Stimulated activated CD8-positive, alpha-beta memory T cell treated with anti-CD3 and anti-CD28 coated beads, Interleukin-4, amount 100 ng/mL, for 24 hours (primary cell): ENCODE data around the gene IMPA2.
A peak's percentile ranks its signal among the peaks of the same experiment; 100 is the strongest.
"Not testable (repeated sequence)": the region's sequence is repeated elsewhere in the genome, so short reads cannot be mapped to it uniquely, and the experiment has no call there.

Experiments used
- DNase-seq: peaks from one replicate; pipeline ENCODE4 v3.0.0-alpha.2; 2020; ENCODE audit warnings: low read depth

The IMPA2 gene

GRCh38 chr18:12029786-12030584 is 48.7 kb downstream of the IMPA2 start:
- DNase-seq: no peak

- DNase-seq: no peak
Observed at GRCh38 chr18:12030670-12031069, 49.4 kb downstream of the IMPA2 start.

GRCh38 chr18:12031181-12031580 is 49.9 kb downstream of the IMPA2 start:
- DNase-seq: no peak

GRCh38 chr18:12031846-12032245 is 50.5 kb downstream of the IMPA2 start:
- no peak for DNase-seq

- no peak for DNase-seq
Observed at GRCh38 chr18:12032786-12033642, 51.7 kb downstream of the IMPA2 start.

GRCh38 chr18:12033643-12034025 is 52.3 kb downstream of the IMPA2 start:
- no peak for DNase-seq

- DNase-seq: no peak
Observed at GRCh38 chr18:12034241-12035100, 53.2 kb downstream of the IMPA2 start.

- no peak for DNase-seq
Observed at GRCh38 chr18:12035481-12035880, 54.2 kb downstream of the IMPA2 start.

- no peak for DNase-seq
Observed at GRCh38 chr18:12036201-12036751, 55.0 kb downstream of the IMPA2 start.

- DNase-seq: no peak
Observed at GRCh38 chr18:12038082-12038638, 56.9 kb downstream of the IMPA2 start.

GRCh38 chr18:12038639-12039539 is 57.6 kb downstream of the IMPA2 start:
- peak; percentile 53 for DNase-seq

GRCh38 chr18:12039540-12039930 is 58.2 kb downstream of the IMPA2 start:
- DNase-seq: not testable (repeated sequence)

- DNase-seq: no peak
Observed at GRCh38 chr18:12041561-12041960, 60.3 kb downstream of the IMPA2 start.

GRCh38 chr18:12043811-12044210 is 62.5 kb downstream of the IMPA2 start:
- DNase-seq: no peak

GRCh38 chr18:12044591-12044990 is 63.3 kb downstream of the IMPA2 start:
- no peak for DNase-seq

- no peak for DNase-seq
Observed at GRCh38 chr18:12046046-12046750, 64.9 kb downstream of the IMPA2 start.

- no peak for DNase-seq
Observed at GRCh38 chr18:12046751-12047335, 65.5 kb downstream of the IMPA2 start.

- no peak for DNase-seq
Observed at GRCh38 chr18:12048010-12048826, 66.9 kb downstream of the IMPA2 start.

- DNase-seq: no peak
Observed at GRCh38 chr18:12048827-12049175, 67.5 kb downstream of the IMPA2 start.
